H9 (cell line): ENCODE results near the gene BIRC7. TPM values are rescaled to one million over a fixed set of nuclear protein-coding genes. Genes with fewer than 3 reads are reported as not detected.

ENCODE experiments used
- DNase-seq: peaks from one replicate; pipeline ENCODE4 v3.0.0-alpha.2; 2017
- H2AFZ ChIP-seq: one replicate; pipeline ENCODE4 v1.6.1; 2013; ENCODE audit warnings: mild to moderate bottlenecking, low read length, control low read depth, moderate library complexity
- H2AK5ac ChIP-seq: 2 replicates; pipeline ENCODE4 v1.6.1; 2013; ENCODE audit warnings: low read length, control low read depth, mixed read lengths; ENCODE audit not compliant: insufficient read length
- H2BK120ac ChIP-seq: one replicate; pipeline ENCODE4 v1.6.1; 2013; ENCODE audit warnings: low read depth, mild to moderate bottlenecking, low read length, control low read depth, inconsistent platforms; ENCODE audit not compliant: poor library complexity, severe bottlenecking
- H2BK12ac ChIP-seq: 2 replicates; pipeline ENCODE4 v1.6.1; 2013; ENCODE audit warnings: low read length, control low read depth, mixed read lengths, low read depth; ENCODE audit not compliant: insufficient read length
- H2BK15ac ChIP-seq: 2 replicates; pipeline ENCODE4 v1.6.1; 2013; ENCODE audit warnings: low read depth, low read length, control low read depth
- H2BK20ac ChIP-seq: one replicate; pipeline ENCODE4 v1.6.1; 2013; ENCODE audit warnings: low read depth, mild to moderate bottlenecking, low read length, control low read depth, inconsistent platforms; ENCODE audit not compliant: poor library complexity, severe bottlenecking
- H2BK5ac ChIP-seq: 2 replicates; pipeline ENCODE4 v1.6.1; 2013; ENCODE audit warnings: low read length, control low read depth, mixed read lengths; ENCODE audit not compliant: insufficient read length
- H3K14ac ChIP-seq: 2 replicates; pipeline ENCODE4 v1.6.1; 2013; ENCODE audit warnings: low read length, control low read depth; ENCODE audit not compliant: insufficient read depth
- H3K18ac ChIP-seq: 2 replicates; pipeline ENCODE4 v1.6.1; 2013; ENCODE audit warnings: low read depth, mild to moderate bottlenecking, mixed read lengths, low read length, control low read depth; ENCODE audit not compliant: insufficient read length
- H3K23ac ChIP-seq: 2 replicates; pipeline ENCODE4 v1.6.1; 2013; ENCODE audit warnings: low read length, control low read depth, mixed read lengths, low read depth; ENCODE audit not compliant: insufficient read length
- H3K23me2 ChIP-seq: 2 replicates; pipeline ENCODE4 v1.6.1; 2013; ENCODE audit warnings: low read depth, mild to moderate bottlenecking, mixed read lengths, low read length, control low read depth; ENCODE audit not compliant: insufficient read length, poor library complexity, severe bottlenecking
- H3K27ac ChIP-seq: 2 replicates; pipeline ENCODE4 v1.5.1; 2013; ENCODE audit warnings: low read length, control low read depth, mixed read lengths, low read depth; ENCODE audit not compliant: insufficient read length
- H3K27me3 ChIP-seq: 2 replicates; pipeline ENCODE4 v1.6.1; 2013; ENCODE audit warnings: low read length, control low read depth, inconsistent platforms; ENCODE audit not compliant: insufficient read depth
- H3K4ac ChIP-seq: 2 replicates; pipeline ENCODE4 v1.6.1; 2013; ENCODE audit warnings: low read depth, mild to moderate bottlenecking, control low read depth, inconsistent platforms, low read length, moderate library complexity
- H3K4me1 ChIP-seq: 2 replicates; pipeline ENCODE4 v1.6.1; 2013; ENCODE audit warnings: low read length, control low read depth, inconsistent platforms; ENCODE audit not compliant: insufficient read depth
- H3K4me2 ChIP-seq: 2 replicates; pipeline ENCODE4 v1.6.1; 2013; ENCODE audit warnings: low read length, control low read depth, mixed read lengths; ENCODE audit not compliant: insufficient read length, insufficient read depth
- H3K56ac ChIP-seq: 2 replicates; pipeline ENCODE4 v1.6.1; 2013; ENCODE audit warnings: low read depth, mild to moderate bottlenecking, mixed read lengths, low read length, control low read depth; ENCODE audit not compliant: insufficient read length
- H3K79me1 ChIP-seq: 2 replicates; pipeline ENCODE4 v1.6.1; 2013; ENCODE audit warnings: low read depth, mild to moderate bottlenecking, moderate library complexity, low read length, control low read depth, inconsistent platforms; ENCODE audit not compliant: insufficient read depth, poor library complexity, severe bottlenecking
- H3K79me2 ChIP-seq: 2 replicates; pipeline ENCODE4 v1.6.1; 2013; ENCODE audit warnings: low read length, control low read depth, inconsistent platforms; ENCODE audit not compliant: insufficient read depth
- H3K9ac ChIP-seq: 2 replicates; pipeline ENCODE4 v1.6.1; 2013; ENCODE audit warnings: low read length, control low read depth, mixed read lengths; ENCODE audit not compliant: insufficient read length; ENCODE audit errors: extremely low read depth
- H3K9me3 ChIP-seq: one replicate; pipeline ENCODE4 v1.6.1; 2013; ENCODE audit warnings: low read depth, low read length, inconsistent platforms; ENCODE audit not compliant: control insufficient read depth
- H3T11ph ChIP-seq: one replicate; pipeline ENCODE4 v1.6.1; 2013; ENCODE audit warnings: mild to moderate bottlenecking, low read length, control low read depth, inconsistent platforms
- H4K20me1 ChIP-seq: one replicate; pipeline ENCODE4 v1.6.1; 2013; ENCODE audit not compliant: control insufficient read depth, insufficient read length, insufficient read depth
- H4K5ac ChIP-seq: 2 replicates; pipeline ENCODE4 v1.6.1; 2013; ENCODE audit warnings: low read depth, mild to moderate bottlenecking, mixed read lengths, low read length, control low read depth; ENCODE audit not compliant: insufficient read length
- H4K8ac ChIP-seq: replicated peaks from 2 replicates; pipeline ENCODE4 v1.6.1; 2013; ENCODE audit warnings: low read length, control low read depth, mixed read lengths, low read depth; ENCODE audit not compliant: insufficient read length
- H4K91ac ChIP-seq: 2 replicates; pipeline ENCODE4 v1.6.1; 2013; ENCODE audit warnings: low read depth, mild to moderate bottlenecking, moderate library complexity, mixed read lengths, low read length, control low read depth; ENCODE audit not compliant: insufficient read length
- H3K27ac Mint-ChIP-seq, 3 experiments: 2 replicates in 2 of 3; 3 replicates in 1 of 3; pipeline ENCODE4 v1.8.0; 2020 to 2021; ENCODE audit warnings: mixed read lengths in 3 of 3, mild to moderate bottlenecking in 1 of 3, moderate library complexity in 1 of 3
- H3K27me3 Mint-ChIP-seq: 2 replicates; pipeline ENCODE4 v1.8.0; 2021; ENCODE audit warnings: low read depth, mild to moderate bottlenecking, moderate library complexity, mixed read lengths
- H3K36me3 Mint-ChIP-seq, 3 experiments: 2 replicates in 2 of 3; 3 replicates in 1 of 3; pipeline ENCODE4 v1.8.0; 2020 to 2021; ENCODE audit warnings: low read depth in 3 of 3, mixed read lengths in 3 of 3; ENCODE audit not compliant: insufficient read depth in 1 of 3
- H3K4me1 Mint-ChIP-seq, 2 experiments: 2 replicates each; pipeline ENCODE4 v1.8.0; 2020; ENCODE audit warnings: mixed read lengths in 2 of 2
- H3K4me3 Mint-ChIP-seq, 2 experiments: 2 replicates in 1 of 2; 3 replicates in 1 of 2; pipeline ENCODE4 v1.8.0; 2020 to 2021; ENCODE audit warnings: mild to moderate bottlenecking in 2 of 2, mixed read lengths in 2 of 2, moderate library complexity in 1 of 2
- H3K9me3 Mint-ChIP-seq, 2 experiments: 2 replicates in 1 of 2; 3 replicates in 1 of 2; pipeline ENCODE4 v1.8.0; 2020; ENCODE audit warnings: mild to moderate bottlenecking in 2 of 2, mixed read lengths in 2 of 2, moderate library complexity in 1 of 2
- CTCF ChIP-seq: fragments of 200-600 bp; sonication (generic); conservative IDR thresholded peaks from 3 replicates; pipeline ENCODE4 v1.8.0; 2021; ENCODE audit warnings: antibody characterized with exemption, mild to moderate bottlenecking
- WGBS: extraction: QIAGEN DNeasy Blood & Tissue Kit; methylation state at CpG from one replicate; pipeline ENCODE4 v1.1.7; 2013; ENCODE audit warnings: missing lambda C conversion rate, low lambda C conversion rate, mixed read lengths; ENCODE audit not compliant: insufficient read length; ENCODE audit errors: extremely low coverage; 5-methylcytosine and 5-hydroxymethylcytosine counted together
- total RNA-seq: library from RNA; stranded (reverse); gene quantifications from 2 replicates; pipeline ENCODE4 v1.2.1, GENCODE V29; 2021

BIRC7 gene
- total RNA-seq, 1 experiment from 2014 or later: not detected

- no peak overlapping the region for H2BK5ac ChIP-seq
- H3K9ac ChIP-seq: no peak overlapping the region
- H3K18ac ChIP-seq: no peak overlapping the region
- DNase-seq: no peak
- H4K20me1 ChIP-seq: no peaks in the 10 kb centered on the region
- H3K4ac ChIP-seq: no peak overlapping the region
- H3K79me2 ChIP-seq: peaks cover 20% of the 10 kb centered on the region; the same call in 1 of the 2 replicates
- H3K27ac Mint-ChIP-seq: no peak overlapping the region
- H3K27ac ChIP-seq: no peak overlapping the region
- H3K14ac ChIP-seq: no peak overlapping the region
- no peaks in the 10 kb centered on the region for H3K23me2 ChIP-seq
- no peak overlapping the region for H3K56ac ChIP-seq
- H3K4me1 ChIP-seq: no peaks in the 10 kb centered on the region
- H2BK20ac ChIP-seq: no peak overlapping the region
- H3K27me3 Mint-ChIP-seq: no peaks in the 10 kb centered on the region
- no peak overlapping the region for H2AK5ac ChIP-seq
- H3K4me3 Mint-ChIP-seq: no peak overlapping the region
- no peak for TF ChIP-seq CTCF
- H3K4me2 ChIP-seq: no peak overlapping the region
- H2AFZ ChIP-seq: no peak overlapping the region
- H3K79me1 ChIP-seq: peaks cover 13% of the 10 kb centered on the region
- H3K9me3 Mint-ChIP-seq: no peaks in the 10 kb centered on the region
- H3K27me3 ChIP-seq: no peaks in the 10 kb centered on the region
- H4K8ac ChIP-seq: no peak overlapping the region
- H2BK120ac ChIP-seq: no peak overlapping the region
- H2BK15ac ChIP-seq: no peak overlapping the region
- H2BK12ac ChIP-seq: no peak overlapping the region
- H3K23ac ChIP-seq: no peak overlapping the region
- H3T11ph ChIP-seq: no peak overlapping the region
- peaks cover 21 to 84% (median 84%) of the 10 kb centered on the region in 3 experiments; a peak in 6 of 7 replicates for H3K36me3 Mint-ChIP-seq
- no peak overlapping the region for H4K91ac ChIP-seq
- no CpG with 5 or more reads among the region's 29 CpGs for WGBS
- no peak overlapping the region for H4K5ac ChIP-seq
- H3K9me3 ChIP-seq: no peaks in the 10 kb centered on the region
- peaks cover 4 to 8% of the 10 kb centered on the region in 2 experiments; a peak in 3 of 4 replicates for H3K4me1 Mint-ChIP-seq
Measured at GRCh38 chr20:63202811-63203526, 32.7 kb upstream of the BIRC7 start.
